ENCODE results near the gene ARHGEF28.

Gene ARHGEF28

GRCh38 chr5:73623060-73623459 is 2.9 kb upstream of the ARHGEF28 start:
- no peak for DNase-seq (ENCODE audit: low read depth, low spot score)

GRCh38 chr5:73623901-73624404 is 2.0 kb upstream of the ARHGEF28 start:
- no peak for DNase-seq (ENCODE audit: low read depth, low spot score)

DNA sequence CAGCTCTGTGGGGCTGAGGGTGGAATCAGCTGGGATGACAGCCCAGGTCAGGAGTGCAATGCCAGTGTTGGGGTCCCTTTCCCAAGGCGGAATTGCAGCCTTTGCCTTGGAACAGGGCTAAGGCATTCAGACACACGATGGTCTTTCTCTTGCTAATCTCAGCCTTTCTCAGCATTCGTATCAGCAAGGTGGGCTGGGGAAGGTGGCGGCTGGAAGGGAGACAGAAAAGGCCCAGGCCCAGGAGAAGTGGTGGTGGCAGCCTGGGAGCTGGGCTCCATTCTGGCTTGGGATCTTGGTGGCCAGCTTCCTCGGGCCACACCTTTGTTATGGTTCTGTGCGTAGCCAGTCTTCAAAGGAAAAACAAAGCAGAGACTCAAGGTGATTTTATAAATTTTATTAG is 1.1 kb upstream of the ARHGEF28 start:
- DNase-seq (ENCODE audit: low read depth, low spot score): no peak

DNA sequence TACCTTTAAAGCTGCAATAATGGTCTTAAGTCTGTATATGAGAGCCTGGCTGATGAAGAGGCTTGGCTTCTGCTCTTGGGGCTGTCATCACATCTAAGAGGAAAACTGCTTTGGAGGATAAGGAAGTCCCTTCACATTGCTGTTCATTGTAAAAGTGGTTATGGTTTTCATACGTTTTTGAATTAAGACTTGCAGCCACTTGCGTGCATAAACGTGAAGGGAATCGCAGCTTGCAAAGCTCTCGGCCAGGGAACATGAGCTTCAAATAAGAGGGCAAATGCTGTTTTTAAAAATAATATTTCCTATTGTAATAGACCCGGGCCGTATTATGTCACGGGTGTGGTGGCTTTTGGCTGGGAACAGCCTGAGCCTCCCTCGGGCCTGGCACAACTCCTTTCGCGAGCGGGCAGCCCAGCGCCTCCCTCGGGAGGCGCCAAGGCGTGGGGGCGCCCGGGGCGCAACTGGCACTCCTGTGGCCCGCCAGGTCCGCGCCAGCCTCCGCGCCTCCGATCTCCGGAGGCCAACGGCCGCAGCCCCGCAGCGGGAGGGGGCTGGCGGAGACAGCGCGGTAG is 538 bp upstream of the ARHGEF28 start:
- DNase-seq (ENCODE audit: low read depth, low spot score): no peak

- DNase-seq (ENCODE audit: low read depth, low spot score): no peak
Measured at GRCh38 chr5:73626814-73627313, 868 bp downstream of the ARHGEF28 start.

DNA sequence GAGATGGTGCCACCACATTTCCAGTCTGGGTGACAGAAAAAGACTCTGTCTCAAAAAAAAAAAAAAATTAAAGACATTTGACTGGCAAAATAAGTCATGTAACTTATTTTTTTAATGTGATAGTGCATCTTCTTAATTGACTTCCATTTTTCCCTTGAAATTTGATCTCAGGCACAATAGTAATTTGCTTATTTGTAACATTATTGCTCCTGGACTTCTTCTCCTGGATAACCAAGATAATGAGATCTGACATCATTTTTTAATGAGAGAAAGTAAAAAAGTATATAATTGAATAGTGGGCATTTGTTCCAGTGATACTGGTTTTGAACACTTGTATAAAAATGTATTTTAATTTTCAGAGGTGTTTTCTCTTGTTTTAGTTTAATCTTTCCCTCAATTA is 3.5 kb downstream of the ARHGEF28 start:
- DNase-seq (ENCODE audit: low read depth, low spot score): no peak

DNA sequence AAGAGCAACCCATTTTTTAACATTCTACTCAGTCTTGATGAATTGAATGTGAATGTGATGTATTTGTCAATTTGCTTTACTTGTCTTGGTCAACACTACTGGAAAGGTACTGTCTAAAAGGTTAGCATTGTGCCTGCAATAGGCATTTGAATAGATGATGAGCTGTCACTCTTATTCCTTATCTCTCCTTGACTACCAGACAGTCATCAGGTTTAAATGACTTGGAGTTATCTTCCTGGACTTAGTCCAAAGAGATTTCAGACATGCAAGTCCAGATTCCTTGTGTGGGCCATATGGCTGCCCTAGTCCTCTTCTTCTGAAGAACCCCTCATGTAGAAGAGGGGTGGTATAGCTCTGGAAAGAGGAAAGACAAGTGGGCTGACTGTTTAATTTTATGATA is 4.8 kb downstream of the ARHGEF28 start:
- no peak for DNase-seq (ENCODE audit: low read depth, low spot score)

GRCh38 chr5:73631500-73631899 is 5.5 kb downstream of the ARHGEF28 start:
- no peak for DNase-seq (ENCODE audit: low read depth, low spot score)

DNA sequence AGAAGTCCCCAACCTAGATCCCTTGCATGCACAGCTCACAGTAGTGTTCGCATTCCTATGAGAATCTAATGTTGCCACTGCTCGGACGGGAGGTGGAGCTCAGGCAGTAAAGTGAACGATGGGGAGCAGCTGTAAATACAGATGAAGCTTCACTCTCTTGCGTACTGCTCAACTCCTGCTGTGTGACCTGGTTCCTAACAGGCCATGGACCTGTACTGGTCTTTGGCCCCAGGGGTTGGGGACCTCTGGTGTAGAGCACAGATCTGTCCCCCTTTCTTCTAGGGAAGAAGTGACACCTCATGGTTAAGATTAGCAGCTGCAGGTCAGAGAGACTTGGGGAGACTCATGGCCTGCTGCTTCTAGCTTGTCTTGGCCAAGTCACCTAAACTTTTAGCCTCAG is 7.1 kb downstream of the ARHGEF28 start:
- DNase-seq (ENCODE audit: low read depth, low spot score): no peak

GRCh38 chr5:73636408-73636807 is 10.4 kb downstream of the ARHGEF28 start:
- no peak for DNase-seq (ENCODE audit: low read depth, low spot score)

- no peak for DNase-seq (ENCODE audit: low read depth, low spot score)
Measured at GRCh38 chr5:73637565-73637964, 11.6 kb downstream of the ARHGEF28 start.

DNA sequence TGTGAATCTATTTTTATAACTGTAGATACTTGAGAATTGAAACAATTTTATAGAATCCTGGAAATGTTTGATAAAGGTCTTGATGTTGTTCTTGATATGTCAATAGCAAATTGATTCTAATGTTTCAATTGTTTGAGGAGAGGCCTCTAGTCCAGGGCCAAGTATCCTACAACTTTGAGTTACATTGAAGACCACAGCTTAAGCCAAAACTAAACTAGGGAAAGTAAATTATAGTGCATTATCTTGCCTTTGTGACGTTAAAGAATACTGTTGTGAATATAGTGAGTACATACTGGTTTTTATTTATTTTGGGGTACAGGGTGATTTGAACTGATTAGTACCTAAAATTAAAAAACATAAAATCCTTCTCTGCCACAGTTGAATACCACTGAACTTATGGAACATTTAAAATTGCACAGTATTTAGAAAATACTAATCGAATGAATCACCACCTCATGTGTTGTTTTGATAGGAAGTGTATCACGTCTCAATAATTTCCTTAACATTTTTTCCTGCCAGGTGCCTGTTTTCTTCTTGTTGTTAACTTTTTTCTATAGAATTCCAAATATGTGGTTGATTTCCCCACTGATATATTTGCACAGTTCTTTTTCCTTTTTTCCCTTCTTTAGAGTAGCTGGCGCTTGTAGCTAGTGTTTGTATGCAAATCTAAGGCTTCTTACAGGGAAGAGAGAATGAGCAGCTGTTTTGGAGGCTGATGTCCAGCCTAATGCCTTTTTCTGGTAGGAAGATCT is 12.5 kb downstream of the ARHGEF28 start:
- DNase-seq (ENCODE audit: low read depth, low spot score): no peak

GRCh38 chr5:73640861-73641320 is 14.9 kb downstream of the ARHGEF28 start:
- DNase-seq (ENCODE audit: low read depth, low spot score): no peak

- no peak for DNase-seq (ENCODE audit: low read depth, low spot score)
Measured at GRCh38 chr5:73641811-73642210, 15.8 kb downstream of the ARHGEF28 start.

DNA sequence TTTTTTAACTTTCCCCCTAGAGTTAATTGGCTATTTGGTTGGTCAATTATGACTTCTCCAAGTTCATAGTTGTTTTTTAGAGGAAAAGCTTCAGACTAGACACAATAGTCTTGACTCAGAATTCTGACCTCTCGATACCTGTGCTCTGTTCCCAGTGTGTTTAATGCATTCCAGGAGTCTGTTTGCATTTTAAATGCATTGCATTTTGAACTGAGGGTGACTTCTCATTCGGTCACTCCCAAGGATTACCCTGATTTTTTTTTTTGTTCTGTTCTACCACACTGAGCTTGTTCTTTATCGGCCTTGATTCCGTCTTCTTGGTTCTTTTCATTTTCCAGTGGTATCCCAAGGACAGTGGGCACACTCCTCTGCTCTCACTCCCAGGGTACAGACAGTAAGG is 16.3 kb downstream of the ARHGEF28 start:
- DNase-seq (ENCODE audit: low read depth, low spot score): no peak

- DNase-seq (ENCODE audit: low read depth, low spot score): no peak
Measured at GRCh38 chr5:73644385-73644963, 18.5 kb downstream of the ARHGEF28 start.

DNA sequence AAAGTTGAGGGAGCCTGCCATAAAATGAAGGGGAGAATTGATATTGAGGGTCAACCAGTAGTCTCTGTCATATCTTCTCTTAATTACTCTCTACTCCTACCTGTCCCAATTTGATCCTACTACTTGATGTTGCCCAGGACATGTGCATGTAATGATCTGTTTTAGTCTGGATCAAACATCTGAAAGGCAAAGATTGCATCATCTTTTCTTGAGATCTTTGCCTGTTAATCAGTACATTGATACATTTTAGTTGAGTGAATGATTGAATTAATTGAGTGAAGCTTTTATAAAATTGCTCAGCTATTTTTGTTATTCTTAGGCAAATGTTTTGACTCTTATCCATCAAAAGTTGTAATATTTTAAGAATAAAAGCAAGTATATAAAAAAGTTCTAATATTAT is 21.7 kb downstream of the ARHGEF28 start:
- DNase-seq (ENCODE audit: low read depth, low spot score): no peak

DNA sequence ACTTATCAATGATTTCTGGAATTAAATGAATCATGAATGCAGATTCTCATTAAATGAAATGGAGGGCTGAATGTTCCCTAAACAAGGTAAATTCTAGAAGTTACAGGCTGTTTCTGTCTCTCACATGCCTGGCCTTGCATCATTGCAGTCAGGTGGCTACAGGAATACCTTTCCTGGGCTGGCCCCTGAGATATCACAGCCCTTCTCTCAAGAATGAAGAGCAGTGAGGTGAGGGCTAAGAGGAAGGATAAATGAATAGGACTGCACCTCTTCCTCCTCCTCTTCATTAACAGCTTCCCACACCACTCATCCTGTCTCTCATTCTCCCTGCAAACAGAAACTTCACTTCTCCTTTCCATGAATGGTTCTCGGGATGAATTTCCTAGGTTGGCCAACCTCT is 22.5 kb downstream of the ARHGEF28 start:
- no peak for DNase-seq (ENCODE audit: low read depth, low spot score)

DNA sequence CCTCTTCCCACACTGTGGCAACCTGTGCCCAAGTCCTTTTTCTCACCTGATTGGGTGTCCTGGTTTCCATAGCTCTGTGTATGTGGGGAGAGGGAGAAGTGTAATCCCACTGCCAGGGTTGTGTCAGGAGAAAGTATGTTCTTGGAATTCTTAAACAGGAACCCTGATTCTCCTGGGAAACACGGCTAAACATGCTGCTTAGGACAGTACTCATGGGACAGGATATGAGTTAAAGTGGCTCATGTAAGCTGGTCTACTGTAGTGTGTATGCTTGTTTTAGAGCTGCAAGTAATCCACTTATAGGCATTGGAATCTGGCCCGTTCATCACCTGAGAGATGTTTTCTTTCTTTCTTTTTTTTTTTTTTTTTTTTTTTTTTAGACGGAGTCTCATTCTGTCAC is 23.9 kb downstream of the ARHGEF28 start:
- DNase-seq (ENCODE audit: low read depth, low spot score): no peak

GRCh38 chr5:73652391-73652790 is 26.4 kb downstream of the ARHGEF28 start:
- no peak for DNase-seq (ENCODE audit: low read depth, low spot score)

GRCh38 chr5:73654171-73654811 is 28.3 kb downstream of the ARHGEF28 start:
- no peak for DNase-seq (ENCODE audit: low read depth, low spot score)

- DNase-seq (ENCODE audit: low read depth, low spot score): no peak
Measured at GRCh38 chr5:73654819-73655318, 28.9 kb downstream of the ARHGEF28 start.
